Measurements from ENCODE around the gene HNRNPUL1. TPM values are rescaled to one million over a fixed set of nuclear protein-coding genes. Genes with fewer than 3 reads are reported as not detected.

The HNRNPUL1 gene
- total RNA-seq, 1 donor from 2014 or later = 81.1 TPM

DNA sequence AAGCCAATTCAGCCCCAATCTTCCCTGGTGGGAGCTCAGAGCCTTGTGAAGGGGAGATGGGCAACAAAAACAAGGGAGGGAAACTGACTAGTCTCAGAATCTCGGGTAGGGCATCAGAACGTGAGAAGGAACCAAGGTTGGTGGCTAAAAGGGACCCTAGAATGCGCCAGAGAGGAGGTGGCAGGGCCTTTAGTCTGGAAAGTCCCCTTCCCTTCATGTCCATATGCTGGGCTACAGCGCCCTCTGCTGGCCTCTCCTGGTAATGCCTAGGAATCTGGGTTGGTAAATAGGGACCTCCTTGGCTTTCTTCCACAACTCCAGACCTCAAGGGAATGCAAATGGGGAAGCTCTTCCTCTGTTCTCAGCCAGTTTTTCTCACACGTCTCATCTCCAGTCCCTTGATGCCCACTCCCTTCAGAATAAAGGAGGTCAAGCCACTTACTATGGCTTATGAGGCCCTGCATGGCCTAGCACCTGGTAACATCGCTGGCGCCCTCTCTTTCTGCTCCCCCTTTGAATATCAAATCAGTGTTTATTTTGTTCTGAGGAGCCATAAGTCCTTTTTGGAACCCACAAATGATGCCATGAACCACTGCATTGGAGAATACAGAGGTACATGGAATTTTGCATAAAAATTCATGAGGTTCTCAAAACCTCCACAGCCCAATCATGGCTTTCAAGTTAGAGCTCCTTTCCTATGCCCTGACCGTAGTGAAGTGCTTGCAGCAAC is 44.4 kb downstream of the HNRNPUL1 start:
- intact Hi-C loops (cut with DNase I) = loop anchor here (1.0 to 10.0 kb wide), 5 partner anchors 15 to 769 kb away; partner anchors contain the start of gene ZNF574
- peaks cover 8 to 19% of the 10 kb centered on the region in 2 donors for H3K4me1 ChIP-seq
- TF ChIP-seq, protein P1, sequence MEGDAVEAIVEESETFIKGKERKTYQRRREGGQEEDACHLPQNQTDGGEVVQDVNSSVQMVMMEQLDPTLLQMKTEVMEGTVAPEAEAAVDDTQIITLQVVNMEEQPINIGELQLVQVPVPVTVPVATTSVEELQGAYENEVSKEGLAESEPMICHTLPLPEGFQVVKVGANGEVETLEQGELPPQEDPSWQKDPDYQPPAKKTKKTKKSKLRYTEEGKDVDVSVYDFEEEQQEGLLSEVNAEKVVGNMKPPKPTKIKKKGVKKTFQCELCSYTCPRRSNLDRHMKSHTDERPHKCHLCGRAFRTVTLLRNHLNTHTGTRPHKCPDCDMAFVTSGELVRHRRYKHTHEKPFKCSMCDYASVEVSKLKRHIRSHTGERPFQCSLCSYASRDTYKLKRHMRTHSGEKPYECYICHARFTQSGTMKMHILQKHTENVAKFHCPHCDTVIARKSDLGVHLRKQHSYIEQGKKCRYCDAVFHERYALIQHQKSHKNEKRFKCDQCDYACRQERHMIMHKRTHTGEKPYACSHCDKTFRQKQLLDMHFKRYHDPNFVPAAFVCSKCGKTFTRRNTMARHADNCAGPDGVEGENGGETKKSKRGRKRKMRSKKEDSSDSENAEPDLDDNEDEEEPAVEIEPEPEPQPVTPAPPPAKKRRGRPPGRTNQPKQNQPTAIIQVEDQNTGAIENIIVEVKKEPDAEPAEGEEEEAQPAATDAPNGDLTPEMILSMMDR (IDR thresholded peaks at IDR 0.05) = peak; percentile 93 to 97 (median 96)
- H3K36me3 ChIP-seq = peaks cover 39 to 48% of the 10 kb centered on the region in 2 donors
- peak overlapping the region; percentile 93 to 96 for H3K27ac ChIP-seq
- H3K27me3 ChIP-seq = no peaks in the 10 kb centered on the region
- peak; percentile 79 to 97 for DNase-seq (ENCODE audit: low spot score in 2 of 2)
- H3K9me3 ChIP-seq = no peaks in the 10 kb centered on the region
- H3K4me3 ChIP-seq = peak overlapping the region; percentile 55 to 86

DNA sequence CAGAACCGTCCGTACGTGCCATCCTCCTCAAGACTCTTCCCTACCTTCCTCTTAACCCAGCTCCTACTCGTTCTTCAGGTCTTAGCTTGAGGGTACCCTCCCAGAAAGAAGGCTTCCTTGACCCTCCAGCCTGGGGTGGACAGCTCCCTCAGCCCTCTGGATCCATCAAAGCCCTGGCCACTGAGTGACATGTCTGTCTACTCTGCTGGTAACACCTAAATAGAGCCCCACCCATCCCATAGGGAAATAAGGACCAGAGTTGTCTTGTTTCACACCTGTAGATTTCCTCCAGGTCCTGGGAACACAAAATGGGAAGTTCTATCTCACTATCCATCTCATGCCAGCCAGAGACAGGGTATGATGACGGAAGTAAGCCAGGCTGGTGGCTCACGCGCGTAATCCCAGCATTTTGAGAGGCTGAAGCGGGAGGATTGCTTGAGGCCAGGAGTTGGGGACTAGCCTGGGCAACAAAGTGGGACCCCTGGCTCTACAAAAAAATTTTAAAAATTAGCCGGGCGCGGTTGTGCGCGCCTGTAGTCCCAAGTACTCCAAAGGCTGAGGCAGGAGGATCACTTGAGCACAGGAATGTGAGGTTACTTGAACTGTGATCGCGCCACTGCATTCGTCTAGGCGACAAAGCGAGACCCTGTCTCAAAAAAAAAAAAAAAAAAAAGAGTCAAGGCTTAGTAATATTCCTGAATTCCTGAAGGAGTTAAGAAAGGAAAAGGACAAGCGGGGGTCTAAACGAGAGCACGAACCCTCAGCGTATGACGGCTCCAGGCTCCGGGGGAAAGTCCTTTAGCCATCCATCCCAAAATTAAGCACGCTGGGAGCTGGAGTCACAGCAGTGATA is 45.2 kb downstream of the HNRNPUL1 start:
- peaks cover 37 to 46% of the 10 kb centered on the region in 2 donors for H3K36me3 ChIP-seq
- intact Hi-C loops (cut with DNase I) = loop anchor here (1.0 to 10.0 kb wide), 6 partner anchors 14 to 768 kb away; partner anchors contain the start of gene ZNF574

GRCh38 chr19:41310033-41310831 is 46.1 kb downstream of the HNRNPUL1 start, which contains the start of gene CCDC97:
Gene CCDC97, plus strand, starts transcription at chr19:41310172. Its CDS starts 139 bp downstream, at chr19:41310311.
- TF ChIP-seq, protein P1 (IDR thresholded peaks at IDR 0.05) = no peak
- no peaks in the 10 kb centered on the region for H3K9me3 ChIP-seq
- H3K4me3 ChIP-seq = peak within 1 kb of the TSS; percentile 55 to 86
- peaks cover 32 to 44% of the 10 kb centered on the region in 2 donors for H3K36me3 ChIP-seq
- H3K4me1 ChIP-seq = peaks cover 8 to 19% of the 10 kb centered on the region in 2 donors
- DNase-seq (ENCODE audit: low spot score in 2 of 2) = peak in 1 of 2 donors; percentile 89
- H3K27me3 ChIP-seq = no peaks in the 10 kb centered on the region
- peak within 1 kb of the TSS; percentile 93 to 96 for H3K27ac ChIP-seq
- intact Hi-C loops (cut with DNase I) = loop anchor here (1.0 kb wide), 1 partner anchor 48 kb away; no protein-coding TSS in a partner anchor

More for the DNA sequence above, 45.2 kb downstream of the HNRNPUL1 start:
- H3K27me3 ChIP-seq = no peaks in the 10 kb centered on the region
- TF ChIP-seq, protein P1 (IDR thresholded peaks at IDR 0.05) = no peak
- DNase-seq (ENCODE audit: low spot score in 2 of 2) = no peak
- peak overlapping the region; percentile 55 to 86 for H3K4me3 ChIP-seq
- peak overlapping the region; percentile 93 to 96 for H3K27ac ChIP-seq
- peaks cover 8 to 19% of the 10 kb centered on the region in 2 donors for H3K4me1 ChIP-seq
- H3K9me3 ChIP-seq = no peaks in the 10 kb centered on the region

DNA sequence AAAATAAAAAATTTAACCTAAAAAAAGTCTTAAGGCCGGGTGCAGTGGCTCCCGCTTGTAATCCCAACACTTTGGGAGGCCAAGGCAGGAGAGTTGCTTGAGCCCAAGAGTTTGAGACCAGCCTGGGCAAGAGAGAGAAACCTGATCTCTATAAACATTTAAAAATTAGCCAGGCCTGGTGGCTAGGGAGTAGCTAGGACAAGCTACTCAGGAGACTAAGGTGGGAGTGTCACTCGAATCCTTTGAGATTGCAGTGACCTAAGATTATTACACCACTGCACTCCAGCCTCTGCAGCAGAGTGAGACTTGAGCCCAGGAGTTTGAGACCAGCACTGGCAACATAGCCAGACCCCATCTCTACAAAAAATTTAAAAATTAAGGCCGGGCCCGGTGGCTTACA is 46.9 kb downstream of the HNRNPUL1 start:
- peaks cover 23 to 43% of the 10 kb centered on the region in 2 donors for H3K36me3 ChIP-seq
- intact Hi-C loops (cut with DNase I) = no loop called here

More for the DNA sequence above, 46.9 kb downstream of the HNRNPUL1 start:
- no peak for DNase-seq (ENCODE audit: low spot score in 2 of 2)
- no peaks in the 10 kb centered on the region for H3K27me3 ChIP-seq
- H3K4me3 ChIP-seq = peak overlapping the region; percentile 55 to 86
- H3K9me3 ChIP-seq = no peaks in the 10 kb centered on the region
- H3K27ac ChIP-seq = peak overlapping the region; percentile 93 to 96
- peaks cover 8 to 19% of the 10 kb centered on the region in 2 donors for H3K4me1 ChIP-seq
- TF ChIP-seq, protein P1 (IDR thresholded peaks at IDR 0.05) = no peak

All from ascending aorta (tissue), 2 donors.